Activated CD8-positive, alpha-beta memory T cell treated with anti-CD3 and anti-CD28 coated beads, Interleukin-2, amount 50 U/mL, for 24 hours (primary cell): ENCODE measurements around the gene RPS6KA2.

ENCODE experiments used
- DNase-seq: peaks from one replicate; pipeline ENCODE4 v3.0.0-alpha.2; 2020; ENCODE audit errors: extremely low read depth

The RPS6KA2 gene

DNA sequence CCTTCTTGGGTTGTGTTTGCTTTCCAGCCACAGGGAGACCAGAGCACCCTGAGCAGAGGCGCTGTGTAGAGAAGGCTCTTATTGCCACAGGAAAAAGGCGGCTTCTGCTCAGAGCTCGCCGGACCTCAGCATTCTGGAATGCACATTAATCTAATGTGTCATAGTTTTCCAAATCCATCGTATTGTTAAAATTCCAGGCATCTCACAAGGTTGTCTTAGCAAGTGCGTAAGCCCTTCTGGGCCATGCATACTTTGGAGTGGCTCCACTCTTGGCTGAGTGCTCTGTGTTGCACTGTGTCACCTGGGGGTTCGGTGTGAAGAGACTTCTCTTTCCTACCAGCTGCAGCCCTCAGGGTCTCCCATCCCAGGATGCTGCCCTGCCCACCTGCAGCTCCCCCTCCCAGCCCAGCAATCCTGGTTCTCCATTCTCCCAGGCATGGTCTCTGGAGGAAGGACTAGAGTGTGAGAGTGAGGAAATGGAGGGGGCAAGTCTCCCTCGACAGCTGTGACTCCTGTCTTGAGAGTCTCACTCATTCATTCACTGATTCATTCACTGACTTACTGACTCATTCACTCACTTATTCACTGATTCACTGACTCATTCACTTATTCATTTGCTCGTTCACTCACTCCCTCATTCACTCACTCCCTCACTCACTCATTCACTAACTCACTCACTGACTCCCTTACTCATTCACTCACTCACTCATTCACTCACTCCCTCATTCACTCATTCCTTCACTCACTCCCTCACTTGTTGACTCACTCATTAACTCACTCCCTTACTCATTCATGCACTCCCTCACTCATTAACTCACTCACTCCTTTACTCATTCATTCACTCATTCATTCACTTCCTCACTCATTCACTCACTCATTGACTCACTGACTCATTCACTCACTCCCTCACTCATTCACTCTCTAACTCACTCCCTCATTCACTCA lies 160.6 kb downstream of the RPS6KA2 start:
- DNase-seq, result no peak

DNA sequence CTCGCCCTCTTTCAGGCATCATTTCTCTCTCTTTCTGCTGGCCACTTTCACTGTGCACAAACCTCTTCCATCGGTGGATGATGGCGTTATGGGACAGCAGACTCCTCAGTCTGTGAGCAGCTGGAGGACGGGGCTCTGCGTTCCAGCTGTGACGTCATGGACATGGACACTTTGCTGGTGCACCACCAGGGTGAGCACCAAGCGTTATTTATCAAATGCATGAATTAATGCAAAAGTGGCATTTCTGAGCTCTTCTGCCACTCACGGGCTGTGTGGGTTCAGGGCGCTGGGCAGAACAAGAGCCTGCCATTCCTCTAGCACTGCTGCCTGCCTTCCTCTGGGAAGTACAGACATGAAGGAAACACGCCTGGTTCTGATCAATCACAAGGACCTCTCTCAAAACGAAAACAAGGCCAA lies 161.4 kb downstream of the RPS6KA2 start:
- no peak for DNase-seq

DNA sequence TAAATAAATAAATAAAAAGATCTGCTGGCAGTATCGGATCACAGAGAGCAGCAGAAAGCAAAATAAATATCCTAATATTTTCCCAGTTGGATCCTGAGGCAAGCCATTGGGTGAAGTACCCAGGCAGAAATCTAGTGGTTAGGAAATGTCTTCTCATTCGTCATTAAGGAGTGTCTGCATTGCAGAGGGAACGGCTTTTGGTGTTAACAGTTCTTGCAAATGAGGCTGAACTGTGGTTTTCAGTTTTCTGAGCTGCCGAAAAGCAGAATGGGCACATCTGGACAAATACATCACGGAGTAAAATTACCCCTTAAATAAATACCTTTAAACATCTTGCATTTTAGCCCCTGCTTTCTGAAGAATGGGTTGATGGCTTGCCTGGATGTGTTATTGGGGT lies 162.1 kb downstream of the RPS6KA2 start:
- no peak for DNase-seq

DNA sequence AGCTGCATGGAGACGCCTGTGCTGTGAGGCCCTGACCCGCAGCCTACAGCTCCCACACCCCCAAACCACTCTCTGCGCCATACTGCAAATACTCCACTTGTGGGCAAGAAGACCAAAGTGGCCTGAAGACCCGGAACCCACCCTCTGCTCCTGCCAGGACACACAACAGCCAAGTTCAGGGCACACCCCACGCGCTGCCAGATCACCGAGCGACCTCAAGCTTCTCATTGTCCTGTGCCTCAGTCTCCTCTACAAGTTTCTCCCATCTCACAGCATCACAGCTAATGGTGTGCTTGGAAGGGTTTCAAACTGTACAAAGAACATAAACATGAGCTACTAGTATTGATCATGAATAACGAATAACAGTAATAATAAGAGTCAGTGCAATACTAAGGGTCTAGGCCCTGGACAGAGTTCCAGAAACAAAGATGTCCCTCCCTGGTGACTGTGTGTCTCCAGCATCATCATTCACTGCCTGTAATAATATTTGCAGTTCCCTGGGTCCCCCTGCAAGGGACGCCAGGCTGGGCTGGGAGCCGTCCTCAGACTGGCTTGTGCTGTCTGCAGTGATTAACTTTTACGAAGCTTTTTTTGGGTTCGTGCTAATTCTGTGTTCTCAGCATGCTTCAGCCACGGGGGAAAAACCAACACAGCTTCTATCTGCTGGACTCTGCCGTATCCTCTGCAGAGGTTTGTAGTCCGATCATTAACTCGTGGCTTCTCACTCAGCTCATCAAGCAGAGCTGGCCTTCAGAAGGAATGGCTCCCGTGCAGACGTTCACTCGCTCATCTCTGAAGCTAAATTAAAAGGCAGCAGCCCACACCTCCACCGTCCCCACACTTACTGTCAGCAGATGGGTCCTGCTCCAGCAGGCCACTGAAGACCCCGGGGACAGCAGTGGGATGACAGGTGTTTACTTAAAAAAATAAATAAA lies 162.7 kb downstream of the RPS6KA2 start:
- no peak for DNase-seq

DNA sequence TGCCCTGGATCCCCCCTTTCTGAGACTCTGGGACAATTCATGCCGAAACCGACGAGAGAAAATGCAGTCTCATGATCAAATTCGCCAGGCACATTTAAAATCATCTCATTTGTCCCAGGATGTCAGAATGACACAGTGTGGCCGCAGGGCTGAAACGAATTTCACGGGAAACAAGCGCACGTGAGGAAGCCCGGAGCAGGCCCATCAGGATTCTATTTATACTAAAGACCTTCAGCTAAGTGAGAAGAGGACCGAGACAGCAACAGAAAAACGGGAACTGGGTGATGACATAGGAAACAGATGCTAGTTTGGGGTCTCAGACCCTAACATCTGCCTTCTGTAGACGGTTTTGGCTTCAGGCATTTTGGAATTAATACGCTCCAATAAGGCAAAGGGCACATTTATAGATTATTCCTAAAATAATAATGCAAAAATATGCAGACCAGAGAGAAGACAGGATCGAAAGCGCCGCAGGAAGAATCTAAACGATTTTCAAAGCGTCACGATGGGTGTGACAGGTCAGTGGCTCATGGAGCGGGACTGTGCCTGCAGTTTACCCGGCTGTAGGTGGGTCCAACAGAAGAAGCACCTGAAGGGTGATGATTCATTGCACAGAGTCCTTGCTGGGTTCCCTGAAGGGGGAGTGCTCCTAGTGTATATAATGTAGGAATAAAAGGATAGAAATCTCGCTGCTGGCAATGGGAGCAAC lies 163.5 kb downstream of the RPS6KA2 start:
- no peak for DNase-seq

DNA sequence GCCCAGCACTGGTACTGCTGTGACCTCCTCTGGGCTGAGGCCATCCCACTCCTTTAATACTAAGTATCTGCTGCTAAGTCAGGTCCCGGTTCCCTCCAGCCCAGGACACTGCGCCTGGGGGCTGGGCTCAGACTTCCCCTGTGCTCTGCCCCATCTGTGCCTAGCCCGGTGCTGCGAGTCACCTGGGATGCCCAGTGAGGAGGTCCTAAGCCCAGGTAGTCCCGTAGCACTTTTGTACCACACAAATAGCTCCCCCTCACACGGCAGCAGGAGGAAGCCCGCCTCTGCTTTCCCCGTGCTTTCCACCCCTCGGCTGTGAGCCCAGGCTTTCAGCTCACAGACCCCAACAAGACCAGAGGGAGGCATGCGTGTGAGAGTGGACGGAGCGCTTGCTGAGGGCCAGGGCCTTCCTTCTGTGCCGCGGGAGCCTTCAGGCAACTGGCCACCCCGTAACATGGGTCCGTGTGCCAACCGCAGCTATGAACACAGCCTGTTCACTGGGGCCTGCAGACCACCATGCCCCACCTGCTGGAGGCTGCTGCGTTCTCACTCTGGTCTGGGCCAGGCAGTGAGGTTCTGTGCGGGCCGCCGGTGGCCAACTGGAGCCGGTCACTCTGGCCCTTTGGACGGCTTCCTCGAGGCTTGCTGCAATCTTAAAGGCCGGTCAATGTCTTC lies 164.5 kb downstream of the RPS6KA2 start:
- no peak for DNase-seq

DNA sequence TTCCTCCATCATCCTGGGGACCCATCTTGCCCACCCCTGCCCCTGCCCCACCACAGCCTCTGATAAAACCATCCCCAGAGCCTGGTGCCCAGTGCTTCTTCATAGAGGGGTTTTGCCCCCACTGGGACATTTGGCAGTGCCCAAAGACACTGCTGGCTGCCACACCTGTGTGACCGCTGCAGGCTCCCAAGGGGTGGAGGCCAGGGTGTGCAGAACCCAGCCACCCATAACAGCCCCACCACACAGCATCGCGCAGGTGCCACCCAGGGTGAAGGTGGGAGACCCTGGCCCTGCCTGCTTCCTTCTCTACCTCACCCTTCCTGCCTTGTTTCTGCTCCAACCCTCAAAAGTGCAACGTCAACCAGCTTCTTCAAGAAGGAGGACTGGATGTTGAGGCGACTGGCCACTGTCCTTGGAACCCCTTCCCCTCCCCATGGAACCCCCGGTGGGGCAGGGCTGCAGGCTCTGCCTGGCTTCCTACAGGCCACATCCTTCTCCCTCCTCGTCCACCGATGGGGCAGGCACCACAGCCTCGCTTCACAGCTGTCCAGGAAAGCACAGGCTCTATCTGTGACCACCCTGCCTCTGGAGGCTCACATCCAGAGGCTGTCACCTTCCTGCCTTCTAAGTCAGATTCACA lies 165.1 kb downstream of the RPS6KA2 start:
- no peak for DNase-seq

DNA sequence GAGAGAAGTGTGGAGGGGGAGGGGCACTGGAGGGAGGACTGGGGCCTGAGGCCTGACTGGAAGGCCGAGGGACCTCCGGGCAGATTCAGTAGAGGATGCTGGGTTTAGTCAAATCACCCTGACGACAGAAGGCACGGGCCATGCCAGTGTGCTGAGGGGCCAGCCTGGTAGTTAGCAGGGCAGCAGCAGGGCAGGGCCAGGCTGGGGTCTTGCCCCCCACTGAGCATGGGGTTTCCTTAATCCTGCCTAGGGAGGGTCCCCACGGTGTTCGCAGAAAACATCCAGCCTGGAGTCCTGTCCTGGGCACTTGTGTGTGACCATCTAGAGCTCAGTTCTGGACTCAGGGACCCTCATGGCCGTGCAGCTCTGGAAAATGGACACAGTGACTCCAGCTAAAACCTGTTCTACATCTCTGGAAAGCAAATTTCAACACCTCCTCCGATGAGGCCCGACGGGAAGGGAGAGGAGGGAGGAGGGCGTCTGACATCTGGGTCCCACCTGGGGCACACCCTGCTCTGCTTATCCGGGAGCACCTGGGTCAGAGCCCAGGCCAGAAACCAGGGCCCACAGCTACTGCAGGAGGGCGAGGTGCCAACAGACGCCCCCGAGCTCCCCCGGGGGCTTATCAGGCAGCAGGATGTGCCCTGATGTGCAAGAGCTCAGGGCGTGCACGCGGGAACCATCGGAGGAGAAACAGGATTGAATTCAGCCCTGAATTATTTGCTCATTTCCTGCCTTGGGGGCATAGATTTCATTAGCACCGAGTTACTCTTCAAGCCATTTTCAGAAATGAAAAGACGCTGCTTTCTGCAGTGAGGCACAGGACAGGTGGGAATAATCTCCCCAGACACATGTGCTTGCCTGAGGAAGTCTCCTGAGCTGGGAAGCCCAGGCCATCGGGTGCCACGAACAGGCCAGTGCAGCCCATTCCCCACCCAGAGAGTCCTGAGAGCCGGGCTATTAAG lies 166.3 kb downstream of the RPS6KA2 start:
- DNase-seq, result no peak

DNA sequence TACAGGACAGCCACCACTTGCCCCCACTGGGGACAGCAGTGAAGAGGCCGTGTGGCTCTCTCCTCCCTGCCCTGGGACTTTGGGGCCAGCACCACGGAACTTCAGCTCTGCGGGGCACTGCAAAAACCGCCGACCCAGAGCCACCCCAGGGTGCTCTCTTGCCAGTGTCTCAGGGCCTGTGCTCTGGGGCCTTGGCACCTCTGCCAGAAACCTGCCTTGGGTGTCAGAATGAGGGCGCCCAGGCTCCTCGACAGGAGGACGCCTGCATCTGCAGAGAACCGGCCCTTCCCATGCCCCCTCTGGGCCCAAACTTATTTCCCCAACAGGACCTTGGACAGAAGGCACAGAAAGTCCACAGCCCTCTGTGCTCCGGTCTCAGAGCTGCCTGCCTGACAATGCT lies 167.1 kb downstream of the RPS6KA2 start:
- no peak for DNase-seq

DNA sequence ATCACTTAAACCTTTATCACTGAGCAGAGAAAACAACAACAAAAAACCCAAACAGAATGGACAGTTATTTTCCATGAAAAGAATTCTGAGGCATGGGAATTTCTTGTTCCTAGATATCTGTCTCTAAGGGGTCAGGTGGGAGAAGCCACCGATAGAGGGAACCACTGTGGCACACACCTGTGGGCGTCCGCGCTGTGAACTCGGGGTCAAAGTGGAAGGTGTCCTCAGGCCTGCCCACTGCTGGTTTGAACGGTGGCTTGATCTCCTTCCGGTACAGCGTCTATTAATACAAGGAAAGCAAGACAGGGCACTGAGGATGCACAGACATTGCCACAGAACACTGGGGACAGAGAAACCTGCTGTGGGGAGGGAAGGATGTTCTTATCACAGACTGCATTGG lies 167.8 kb downstream of the RPS6KA2 start:
- DNase-seq, result no peak

DNA sequence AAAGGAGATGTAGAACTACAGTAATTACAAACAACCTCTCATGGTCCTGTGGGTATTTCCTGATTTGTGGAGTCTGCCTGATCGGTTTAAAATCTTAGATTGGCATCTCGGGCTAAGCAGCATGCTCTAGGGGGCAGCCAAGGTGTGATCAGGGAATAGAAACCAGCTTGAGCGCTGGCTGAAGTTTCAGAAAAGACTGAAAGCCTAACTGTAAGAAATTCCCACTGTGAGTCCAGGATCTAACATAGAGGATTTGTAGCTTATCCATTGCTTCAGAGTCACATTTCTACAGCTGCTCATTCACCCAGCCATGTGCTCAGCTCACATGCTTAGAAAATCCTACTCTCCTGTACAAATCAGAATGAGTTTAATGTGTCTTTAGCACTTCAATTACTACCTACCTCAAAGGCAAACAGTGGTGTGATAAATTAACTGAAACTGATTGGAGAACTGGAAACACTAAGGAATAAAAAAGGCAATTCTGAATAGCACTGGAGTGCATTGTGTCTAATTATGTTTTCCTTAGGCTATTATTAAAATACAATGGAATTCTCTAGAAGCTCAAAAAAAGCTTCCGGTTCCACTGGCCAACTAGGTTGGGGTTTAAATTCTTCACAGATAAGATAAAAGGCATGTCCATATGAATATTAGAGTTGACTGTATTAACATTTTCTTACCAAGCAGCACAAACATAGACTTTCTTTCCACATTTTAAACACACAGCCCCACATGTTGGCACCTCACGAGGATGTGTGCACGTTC lies 170.5 kb downstream of the RPS6KA2 start:
- no peak for DNase-seq

DNA sequence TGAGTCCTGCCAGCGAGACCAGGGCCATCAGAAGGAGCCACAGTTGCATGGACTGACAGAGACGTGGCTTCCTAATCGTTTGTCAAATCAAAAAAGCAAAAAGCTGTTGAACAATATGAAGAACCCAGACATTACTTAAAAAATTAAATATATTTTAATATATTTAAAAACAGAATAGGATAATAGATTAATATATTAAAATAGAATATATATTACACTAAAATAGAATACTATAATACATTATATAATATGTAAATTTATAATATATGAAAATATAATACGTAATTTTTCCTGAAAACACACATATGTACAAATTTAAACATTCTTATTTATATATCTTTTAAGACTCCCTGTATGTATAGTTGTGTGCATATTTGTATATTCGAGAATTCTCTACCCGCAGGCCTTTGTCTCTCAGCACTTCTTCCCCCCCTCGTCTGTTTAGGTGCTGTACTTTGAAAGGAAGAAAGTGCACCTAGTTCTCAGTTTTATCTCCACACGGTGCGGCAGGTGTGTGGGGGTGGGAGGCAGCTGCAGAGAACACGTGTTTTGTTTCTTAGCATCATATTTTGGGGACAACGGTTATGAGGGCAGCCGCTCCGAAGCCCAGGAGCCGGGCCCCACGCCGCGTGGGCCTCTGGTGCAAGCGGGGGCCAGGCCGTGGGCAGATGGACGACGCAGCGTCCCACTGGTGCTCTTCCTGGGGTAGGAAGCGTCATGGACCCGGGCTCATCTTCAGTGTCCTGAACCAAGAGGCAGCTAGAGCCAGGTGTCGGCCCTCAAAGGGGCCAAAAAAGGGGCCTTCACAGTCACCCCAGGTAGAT lies 172.1 kb downstream of the RPS6KA2 start:
- DNase-seq, result no peak

DNA sequence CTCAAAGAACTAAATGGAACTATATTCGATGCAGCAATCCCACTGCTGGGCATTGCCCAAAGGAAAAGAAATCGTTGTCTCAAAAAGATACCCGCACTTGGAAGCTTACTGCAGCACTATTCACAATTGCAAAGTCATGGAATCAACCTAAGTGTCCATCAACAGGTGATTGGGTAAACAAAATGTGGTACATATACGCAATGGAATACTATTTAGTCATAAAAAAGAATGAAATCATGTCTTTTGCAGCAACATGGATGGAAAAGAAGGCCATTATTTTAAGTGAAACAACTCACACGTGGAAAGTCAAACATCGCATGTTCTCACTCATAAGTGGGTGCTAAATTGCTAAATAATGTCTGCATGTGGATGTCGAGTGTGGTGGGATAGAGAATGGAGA lies 173.4 kb downstream of the RPS6KA2 start:
- no peak for DNase-seq

DNA sequence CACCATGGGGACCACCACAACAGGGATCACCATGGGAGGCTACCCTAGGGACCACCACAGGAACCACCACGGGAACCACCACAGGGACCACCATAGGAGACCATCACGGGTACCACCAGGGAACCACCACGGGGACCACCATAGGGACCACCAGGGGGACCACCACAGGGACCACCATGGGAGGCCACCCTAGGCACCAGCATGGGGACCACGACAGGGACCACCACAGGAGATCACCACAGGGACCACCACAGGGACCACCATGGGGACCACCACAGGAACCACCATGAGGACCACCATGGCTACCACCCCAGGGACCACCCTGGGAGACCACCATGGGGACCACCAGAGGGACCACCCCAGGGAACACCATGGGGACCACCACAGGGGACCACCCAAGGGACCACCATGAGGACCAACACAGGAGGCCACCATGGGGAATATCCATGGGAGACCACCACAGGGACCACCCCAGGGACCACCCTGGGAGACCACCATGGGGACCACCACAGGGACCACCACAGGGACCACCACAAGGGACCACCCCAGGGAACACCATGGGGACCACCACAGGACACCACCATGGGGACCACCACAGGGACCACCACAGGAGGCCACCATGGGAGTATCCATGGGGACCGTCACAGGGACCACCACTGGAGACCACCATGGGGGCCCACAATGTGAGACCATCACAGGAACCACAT lies 176.7 kb downstream of the RPS6KA2 start:
- DNase-seq, result no peak

DNA sequence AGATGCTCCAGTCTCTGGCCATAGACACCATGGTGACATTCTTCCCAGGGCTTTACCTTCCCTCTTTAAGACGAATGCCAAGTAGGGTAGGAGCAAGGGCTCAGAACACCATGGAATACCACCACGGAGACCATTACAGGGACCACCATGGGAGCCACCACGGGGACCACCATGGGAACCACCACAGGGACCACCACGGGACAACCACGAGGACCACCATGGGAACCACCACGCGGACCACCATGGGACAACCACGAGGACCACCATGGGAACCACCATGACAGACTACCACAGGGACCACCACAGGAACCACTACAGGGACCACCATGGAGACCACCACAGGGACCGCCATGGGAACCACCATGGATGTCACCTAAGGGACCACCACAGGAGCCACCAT lies 177.4 kb downstream of the RPS6KA2 start:
- no peak for DNase-seq

DNA sequence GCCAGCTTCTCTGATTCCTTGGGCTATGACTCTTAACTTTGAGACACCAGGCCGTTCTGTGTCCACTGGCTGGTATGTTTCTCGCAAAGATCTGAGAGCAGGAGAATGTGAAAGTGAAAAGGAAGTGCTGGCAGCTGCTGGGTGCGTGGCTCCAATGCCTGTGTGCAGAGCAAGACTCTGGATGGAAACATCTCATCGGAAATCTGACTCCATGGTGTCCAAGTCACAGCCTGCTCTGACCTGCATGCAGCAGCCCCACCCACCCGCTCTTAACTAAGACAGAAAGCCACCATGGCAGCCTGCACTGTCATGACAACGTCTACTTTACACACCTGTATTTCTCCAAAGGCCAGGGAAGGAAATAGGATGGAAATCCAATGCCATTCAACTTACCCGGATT lies 178.0 kb downstream of the RPS6KA2 start:
- DNase-seq, result no peak

DNA sequence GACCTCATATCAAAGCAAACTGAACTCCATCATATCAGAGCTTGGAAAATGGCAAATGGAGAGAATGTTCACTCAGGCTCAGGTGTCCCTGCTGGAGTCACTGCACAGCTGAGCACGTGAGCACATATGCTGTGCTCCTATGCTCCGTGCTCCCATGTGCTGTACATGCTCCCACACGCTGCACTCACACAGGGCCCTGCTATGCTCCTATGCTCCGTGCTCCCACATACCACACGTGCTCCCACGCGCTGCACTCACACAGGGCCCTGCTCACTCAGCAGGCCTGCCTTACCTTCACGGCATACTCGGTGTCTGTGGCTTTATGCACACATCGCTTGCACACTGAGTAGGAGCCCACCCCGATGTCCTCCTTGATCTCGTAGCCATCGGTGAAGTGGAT lies 178.6 kb downstream of the RPS6KA2 start:
- DNase-seq, result no peak
